CD14-positive monocyte (primary cell): ENCODE results near the gene PTPRD. TPM values are rescaled to one million over a fixed set of nuclear protein-coding genes. Genes with fewer than 3 reads are reported as not detected.

Experiments used
- DNase-seq, 3 donors: peaks; one replicate each; pipeline ENCODE4 v3.0.0-alpha.2; 2011 to 2022
- H2AFZ ChIP-seq: 2 replicates; pipeline ENCODE4 v1.6.0; 2012; ENCODE audit warnings: mild to moderate bottlenecking, low read depth, low read length, inconsistent platforms; ENCODE audit not compliant: insufficient read depth, poor library complexity, severe bottlenecking
- H3K27ac ChIP-seq, 2 donors: 1 replicate in 1 of 2; 2 replicates in 1 of 2; pipeline ENCODE4 v1.5.1; 2012 to 2013; ENCODE audit warnings: low read length in 2 of 2, control low read depth in 1 of 2, inconsistent platforms in 1 of 2, low read depth in 1 of 2, mild to moderate bottlenecking in 1 of 2
- H3K27me3 ChIP-seq, 2 donors: one replicate each; pipeline versions ENCODE4 v1.6.0 to v1.6.1; 2011 to 2013; ENCODE audit warnings: low read length in 2 of 2; ENCODE audit not compliant: control insufficient read depth in 2 of 2, insufficient read depth in 2 of 2
- H3K36me3 ChIP-seq, 2 donors: replicated peaks in 1 of 2; 1 replicate in 1 of 2; 2 replicates in 1 of 2; pipeline versions ENCODE4 v1.5.1 to v1.6.1; 2012 to 2013; ENCODE audit warnings: low read length in 2 of 2, control low read depth in 1 of 2, inconsistent platforms in 1 of 2, mild to moderate bottlenecking in 1 of 2; ENCODE audit not compliant: insufficient read depth in 2 of 2, control insufficient read depth in 1 of 2
- H3K4me1 ChIP-seq, 2 donors: 1 replicate in 1 of 2; 2 replicates in 1 of 2; pipeline versions ENCODE4 v1.5.1 to v1.6.1; 2012 to 2013; ENCODE audit warnings: low read length in 2 of 2, control low read depth in 1 of 2, inconsistent platforms in 1 of 2, mild to moderate bottlenecking in 1 of 2, moderate library complexity in 1 of 2; ENCODE audit not compliant: insufficient read depth in 2 of 2, control insufficient read depth in 1 of 2
- H3K4me2 ChIP-seq: replicated peaks from 2 replicates; pipeline ENCODE3; 2012; ENCODE audit warnings: low read length, moderate library complexity, mild to moderate bottlenecking; ENCODE audit not compliant: poor library complexity, severe bottlenecking; ENCODE audit errors: extremely low read depth
- H3K4me3 ChIP-seq, 3 experiments: fragments of 200-600 bp in 1 of 3; sonication (generic) in 1 of 3; replicated peaks in 1 of 3; 1 replicate in 2 of 3; 2 replicates in 1 of 3; pipeline ENCODE4 v1.5.1; 2011 to 2013; ENCODE audit warnings: low read length in 3 of 3, mild to moderate bottlenecking in 3 of 3, control low read depth in 2 of 3, low read depth in 2 of 3, inconsistent platforms in 1 of 3, moderate library complexity in 1 of 3
- H3K79me2 ChIP-seq: 2 replicates; pipeline ENCODE4 v1.6.0; 2012; ENCODE audit warnings: mild to moderate bottlenecking, control low read depth, inconsistent platforms, low read length, moderate library complexity; ENCODE audit not compliant: insufficient read depth
- H3K9ac ChIP-seq: 2 replicates; pipeline ENCODE4 v1.6.0; 2017; ENCODE audit warnings: low read length, mild to moderate bottlenecking; ENCODE audit not compliant: insufficient read depth, poor library complexity, severe bottlenecking
- H3K9me3 ChIP-seq, 2 donors: replicated peaks in 1 of 2; 1 replicate in 1 of 2; 2 replicates in 1 of 2; pipeline versions ENCODE4 v1.5.1 to v1.6.1; 2012 to 2013; ENCODE audit warnings: low read length in 2 of 2, control low read depth in 1 of 2; ENCODE audit not compliant: control insufficient read depth in 1 of 2, insufficient read depth in 1 of 2
- H4K20me1 ChIP-seq: 2 replicates; pipeline ENCODE4 v1.6.0; 2012; ENCODE audit warnings: mild to moderate bottlenecking, low read length, control low read depth, moderate library complexity; ENCODE audit not compliant: insufficient read depth
- H3K27ac Mint-ChIP-seq, 7 donors: one replicate each; pipeline ENCODE4 v1.8.0; 2020; ENCODE audit warnings: mild to moderate bottlenecking in 7 of 7, mixed read lengths in 7 of 7, moderate library complexity in 6 of 7, inconsistent platforms in 2 of 7
- H3K27me3 Mint-ChIP-seq, 3 donors: one replicate each; pipeline ENCODE4 v1.8.0; 2021 to 2022; ENCODE audit warnings: low read depth in 3 of 3, mild to moderate bottlenecking in 3 of 3, mixed read lengths in 3 of 3, moderate library complexity in 3 of 3, inconsistent platforms in 1 of 3
- H3K36me3 Mint-ChIP-seq, 2 donors: one replicate each; pipeline ENCODE4 v1.8.0; 2020; ENCODE audit warnings: mixed read lengths in 2 of 2, inconsistent platforms in 1 of 2, mild to moderate bottlenecking in 1 of 2
- H3K4me1 Mint-ChIP-seq: one replicate; pipeline ENCODE4 v1.8.0; 2020; ENCODE audit warnings: mild to moderate bottlenecking, mixed read lengths
- H3K4me3 Mint-ChIP-seq, 2 donors: one replicate each; pipeline ENCODE4 v1.8.0; 2020; ENCODE audit warnings: mild to moderate bottlenecking in 2 of 2, mixed read lengths in 2 of 2, moderate library complexity in 1 of 2
- H3K9me3 Mint-ChIP-seq, 7 donors: one replicate each; pipeline ENCODE4 v1.8.0; 2020 to 2022; ENCODE audit warnings: mixed read lengths in 7 of 7, mild to moderate bottlenecking in 6 of 7, moderate library complexity in 6 of 7, inconsistent platforms in 2 of 7
- WGBS: methylation state at CpG from one replicate; pipeline ENCODE4 v1.1.5; 2013; ENCODE audit warnings: missing lambda C conversion rate; ENCODE audit not compliant: insufficient coverage; 5-methylcytosine and 5-hydroxymethylcytosine counted together
- intact Hi-C, 2 donors: fragments of 100-400 bp; cut with micrococcal nuclease; formaldehyde crosslinking; loops; one replicate each; pipeline versions ENCODE4 v1.15.0 to v1.15.1; 2023
- polyA plus RNA-seq, 3 donors: library from polyadenylated mRNA; depleted of rRNA in 1 of 3; unstranded in 2 of 3; stranded (reverse) in 1 of 3; fragments of 300-500 nt in 2 of 3; fragments of >200 nt in 1 of 3; fragmentation: Illumina TruSeq in 2 of 3; gene quantifications; 1 replicate in 2 of 3; 2 replicates in 1 of 3; pipeline ENCODE4 v1.2.3, GENCODE V29; 2012 to 2021
- TF ChIP-seq, protein P1 (sequence below): fragments of 200-600 bp; IDR thresholded peaks from one replicate; pipeline ENCODE4 v1.8.0; 2022; ENCODE audit warnings: antibody characterized with exemption, mild to moderate bottlenecking

PTPRD gene
- polyA plus RNA-seq, 3 donors: not detected

DNA sequence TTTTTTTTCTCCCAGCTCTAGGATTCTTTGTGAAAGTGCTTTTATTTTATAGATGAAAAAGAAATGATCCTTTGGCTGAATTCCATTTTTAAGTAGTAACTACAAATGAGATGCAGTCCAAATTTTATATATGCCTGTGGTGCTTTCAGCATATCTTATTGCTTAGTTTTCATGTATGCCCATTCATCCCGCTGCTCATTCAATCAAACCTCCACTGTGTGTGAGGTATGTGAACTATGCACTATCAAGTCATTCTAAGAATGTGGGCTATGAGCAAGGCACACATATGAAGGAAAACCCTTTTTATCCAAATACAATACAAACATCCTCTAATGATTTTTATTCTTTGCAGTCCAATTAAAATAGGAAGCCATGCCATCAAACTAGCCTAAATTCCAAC is 1744.2 kb downstream of the PTPRD start:
- Histone ChIP-seq H3K9me3 (no peaks in the 10 kb centered on the region), H3K4me3 (no peak overlapping the region), H3K4me1 (no peaks in the 10 kb centered on the region), H4K20me1 (no peaks in the 10 kb centered on the region), H3K27me3 (no peaks in the 10 kb centered on the region), H2AFZ (no peak overlapping the region), H3K9ac (no peak overlapping the region), H3K27ac (no peak overlapping the region), H3K79me2 (no peaks in the 10 kb centered on the region), H3K36me3 (no peaks in the 10 kb centered on the region), H3K4me2 (no peak overlapping the region)
- H3K4me3 Mint-ChIP-seq: no peak overlapping the region
- no CpG with 5 or more reads among the region's 1 CpG for WGBS
- peaks cover 1 to 2% (median 1%) of the 10 kb centered on the region in 3 donors for H3K27me3 Mint-ChIP-seq
- intact Hi-C loops: no loop called here
- H3K4me1 Mint-ChIP-seq: no peaks in the 10 kb centered on the region
- no peak for DNase-seq
- TF ChIP-seq, protein P1, sequence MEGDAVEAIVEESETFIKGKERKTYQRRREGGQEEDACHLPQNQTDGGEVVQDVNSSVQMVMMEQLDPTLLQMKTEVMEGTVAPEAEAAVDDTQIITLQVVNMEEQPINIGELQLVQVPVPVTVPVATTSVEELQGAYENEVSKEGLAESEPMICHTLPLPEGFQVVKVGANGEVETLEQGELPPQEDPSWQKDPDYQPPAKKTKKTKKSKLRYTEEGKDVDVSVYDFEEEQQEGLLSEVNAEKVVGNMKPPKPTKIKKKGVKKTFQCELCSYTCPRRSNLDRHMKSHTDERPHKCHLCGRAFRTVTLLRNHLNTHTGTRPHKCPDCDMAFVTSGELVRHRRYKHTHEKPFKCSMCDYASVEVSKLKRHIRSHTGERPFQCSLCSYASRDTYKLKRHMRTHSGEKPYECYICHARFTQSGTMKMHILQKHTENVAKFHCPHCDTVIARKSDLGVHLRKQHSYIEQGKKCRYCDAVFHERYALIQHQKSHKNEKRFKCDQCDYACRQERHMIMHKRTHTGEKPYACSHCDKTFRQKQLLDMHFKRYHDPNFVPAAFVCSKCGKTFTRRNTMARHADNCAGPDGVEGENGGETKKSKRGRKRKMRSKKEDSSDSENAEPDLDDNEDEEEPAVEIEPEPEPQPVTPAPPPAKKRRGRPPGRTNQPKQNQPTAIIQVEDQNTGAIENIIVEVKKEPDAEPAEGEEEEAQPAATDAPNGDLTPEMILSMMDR: no peak
- no peaks in the 10 kb centered on the region for H3K36me3 Mint-ChIP-seq
- no peak overlapping the region for H3K27ac Mint-ChIP-seq
- peaks cover 0 to 2% (median 0%) of the 10 kb centered on the region in 7 donors for H3K9me3 Mint-ChIP-seq

DNA sequence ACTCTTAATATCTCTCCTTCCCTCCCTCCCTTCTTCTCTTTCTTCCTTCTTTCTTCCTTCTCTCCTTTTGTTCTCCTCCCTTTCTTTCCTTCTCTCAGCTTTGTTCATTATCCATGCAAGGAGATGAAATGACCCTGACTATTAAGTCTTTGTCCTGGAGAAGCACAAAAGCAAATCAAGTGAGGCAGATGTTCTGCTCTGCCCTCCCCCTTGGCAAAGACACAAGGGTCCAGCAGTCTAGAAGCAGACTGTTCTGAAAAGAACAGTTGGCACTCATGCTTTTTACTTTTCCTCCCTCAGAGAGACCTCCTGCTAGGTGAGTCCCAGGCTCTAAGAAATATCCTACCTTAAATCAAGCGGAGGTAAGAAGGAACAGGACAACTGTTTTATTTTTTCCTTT is 1745.7 kb downstream of the PTPRD start:
- no peak overlapping the region for H3K4me3 ChIP-seq
- WGBS: no CpG with 5 or more reads among the region's 1 CpG
- no peaks in the 10 kb centered on the region for H3K36me3 ChIP-seq
- no peaks in the 10 kb centered on the region for H3K4me1 ChIP-seq
- H3K27ac ChIP-seq: no peak overlapping the region
- H3K4me3 Mint-ChIP-seq: no peak overlapping the region
- H3K36me3 Mint-ChIP-seq: no peaks in the 10 kb centered on the region
- H3K4me1 Mint-ChIP-seq: no peaks in the 10 kb centered on the region
- no peaks in the 10 kb centered on the region for H3K79me2 ChIP-seq
- H3K9me3 ChIP-seq: no peaks in the 10 kb centered on the region
- no peak for DNase-seq
- H3K4me2 ChIP-seq: no peak overlapping the region
- H3K9ac ChIP-seq: no peak overlapping the region
- intact Hi-C loops: no loop called here
- no peak overlapping the region for H3K27ac Mint-ChIP-seq
- no peaks in the 10 kb centered on the region for H4K20me1 ChIP-seq
- TF ChIP-seq, protein P1: no peak
- peaks cover 0 to 2% (median 0%) of the 10 kb centered on the region in 7 donors for H3K9me3 Mint-ChIP-seq
- no peak overlapping the region for H2AFZ ChIP-seq
- peaks cover 1 to 2% (median 2%) of the 10 kb centered on the region in 3 donors for H3K27me3 Mint-ChIP-seq
- H3K27me3 ChIP-seq: no peaks in the 10 kb centered on the region
